Breast epithelium (tissue), 3 donors: ENCODE measurements around the gene DIPK1C.

ENCODE experiments used
- CTCF ChIP-seq, 3 donors: fragments of 450-650 bp; IDR thresholded peaks; one replicate each; pipeline ENCODE4 v1.5.1; 2016 to 2017; ENCODE audit warnings: antibody characterized with exemption in 3 of 3, mild to moderate bottlenecking in 3 of 3, moderate library complexity in 3 of 3
- POLR2A ChIP-seq: fragments of 450-650 bp; IDR thresholded peaks from one replicate; pipeline ENCODE4 v1.6.1; 2016; ENCODE audit warnings: antibody characterized with exemption, mild to moderate bottlenecking, moderate library complexity

GRCh38 chr18:74497778-74498177 lies 40.7 kb upstream of the DIPK1C start:
- TF ChIP-seq CTCF (IDR thresholded peaks at IDR 0.05) = no peak
- no peak for TF ChIP-seq POLR2A
